Measurements from ENCODE around the gene PTPRD.

GRCh38 chr9:8420416-8420815 lies 2192.4 kb downstream of the PTPRD start:
- TF ChIP-seq CTCF (IDR thresholded peaks at IDR 0.05 in 8 of 11, conservative IDR thresholded peaks at IDR 0.05 in 3 of 11) (no peak), POLR2AphosphoS5 (IDR thresholded peaks at IDR 0.05) (no peak), POLR2A (IDR thresholded peaks at IDR 0.05) (no peak)
